ENCODE measurements around the gene CAMK4.

DNA sequence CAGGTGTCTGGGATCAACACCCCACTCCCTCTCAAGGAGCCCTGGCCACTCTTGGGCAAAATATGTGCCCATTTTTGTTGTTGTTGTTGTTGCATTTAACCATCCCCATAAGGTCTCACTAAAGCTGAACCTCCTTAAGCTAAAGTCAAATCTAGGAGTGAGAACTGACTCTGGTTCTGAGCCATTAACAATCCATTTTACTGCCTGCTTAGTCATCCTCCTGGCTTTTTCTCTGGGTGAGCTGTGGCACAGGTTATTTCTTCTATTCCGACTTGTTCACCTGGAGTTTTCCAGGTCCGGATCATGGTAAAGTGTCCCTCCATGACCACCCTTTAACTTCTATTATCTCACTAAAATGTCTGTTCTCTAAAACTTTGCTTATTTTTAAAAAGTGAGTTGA is 85.2 kb downstream of the CAMK4 start:
- no peak for TF ChIP-seq POLR2A (IDR thresholded peaks at IDR 0.05)
- TF ChIP-seq, protein P1, sequence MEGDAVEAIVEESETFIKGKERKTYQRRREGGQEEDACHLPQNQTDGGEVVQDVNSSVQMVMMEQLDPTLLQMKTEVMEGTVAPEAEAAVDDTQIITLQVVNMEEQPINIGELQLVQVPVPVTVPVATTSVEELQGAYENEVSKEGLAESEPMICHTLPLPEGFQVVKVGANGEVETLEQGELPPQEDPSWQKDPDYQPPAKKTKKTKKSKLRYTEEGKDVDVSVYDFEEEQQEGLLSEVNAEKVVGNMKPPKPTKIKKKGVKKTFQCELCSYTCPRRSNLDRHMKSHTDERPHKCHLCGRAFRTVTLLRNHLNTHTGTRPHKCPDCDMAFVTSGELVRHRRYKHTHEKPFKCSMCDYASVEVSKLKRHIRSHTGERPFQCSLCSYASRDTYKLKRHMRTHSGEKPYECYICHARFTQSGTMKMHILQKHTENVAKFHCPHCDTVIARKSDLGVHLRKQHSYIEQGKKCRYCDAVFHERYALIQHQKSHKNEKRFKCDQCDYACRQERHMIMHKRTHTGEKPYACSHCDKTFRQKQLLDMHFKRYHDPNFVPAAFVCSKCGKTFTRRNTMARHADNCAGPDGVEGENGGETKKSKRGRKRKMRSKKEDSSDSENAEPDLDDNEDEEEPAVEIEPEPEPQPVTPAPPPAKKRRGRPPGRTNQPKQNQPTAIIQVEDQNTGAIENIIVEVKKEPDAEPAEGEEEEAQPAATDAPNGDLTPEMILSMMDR (IDR thresholded peaks at IDR 0.05): no peak
- TF ChIP-seq POLR2AphosphoS5 (IDR thresholded peaks at IDR 0.05): no peak
- no peak for TF ChIP-seq EP300 (IDR thresholded peaks at IDR 0.05)

All from gastroesophageal sphincter (tissue), 3 donors.